ENCODE results near the gene ANTXR1. TPM values are rescaled to one million over a fixed set of nuclear protein-coding genes. Genes with fewer than 3 reads are reported as not detected.

Gene ANTXR1
- total RNA-seq, 1 experiment from 2014 or later: 0.27 TPM

DNA sequence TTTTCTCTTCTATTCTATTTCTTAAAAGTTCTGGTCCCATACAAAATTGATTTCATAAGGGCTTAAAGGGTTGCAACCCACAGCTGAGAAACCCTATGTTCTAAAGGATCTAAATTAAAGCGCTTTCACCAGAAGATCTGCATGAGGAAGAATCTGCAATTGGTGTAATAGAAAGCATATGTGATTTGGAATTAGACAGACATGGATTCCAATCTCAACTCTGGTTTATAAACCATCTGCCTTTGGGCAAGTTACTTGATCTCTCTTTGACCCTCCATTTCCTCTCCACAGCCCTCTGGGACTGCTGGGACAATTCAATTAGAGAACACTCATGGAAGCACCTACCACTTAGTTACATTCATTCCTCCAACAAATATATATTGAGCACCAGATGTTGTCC, 178.7 kb downstream of the ANTXR1 start:
- TF ChIP-seq, protein P1, sequence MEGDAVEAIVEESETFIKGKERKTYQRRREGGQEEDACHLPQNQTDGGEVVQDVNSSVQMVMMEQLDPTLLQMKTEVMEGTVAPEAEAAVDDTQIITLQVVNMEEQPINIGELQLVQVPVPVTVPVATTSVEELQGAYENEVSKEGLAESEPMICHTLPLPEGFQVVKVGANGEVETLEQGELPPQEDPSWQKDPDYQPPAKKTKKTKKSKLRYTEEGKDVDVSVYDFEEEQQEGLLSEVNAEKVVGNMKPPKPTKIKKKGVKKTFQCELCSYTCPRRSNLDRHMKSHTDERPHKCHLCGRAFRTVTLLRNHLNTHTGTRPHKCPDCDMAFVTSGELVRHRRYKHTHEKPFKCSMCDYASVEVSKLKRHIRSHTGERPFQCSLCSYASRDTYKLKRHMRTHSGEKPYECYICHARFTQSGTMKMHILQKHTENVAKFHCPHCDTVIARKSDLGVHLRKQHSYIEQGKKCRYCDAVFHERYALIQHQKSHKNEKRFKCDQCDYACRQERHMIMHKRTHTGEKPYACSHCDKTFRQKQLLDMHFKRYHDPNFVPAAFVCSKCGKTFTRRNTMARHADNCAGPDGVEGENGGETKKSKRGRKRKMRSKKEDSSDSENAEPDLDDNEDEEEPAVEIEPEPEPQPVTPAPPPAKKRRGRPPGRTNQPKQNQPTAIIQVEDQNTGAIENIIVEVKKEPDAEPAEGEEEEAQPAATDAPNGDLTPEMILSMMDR (IDR thresholded peaks at IDR 0.05; ENCODE audit: insufficient read depth in 1 of 2, low read depth in 1 of 2, low read length in 1 of 2, severe bottlenecking in 1 of 2, unreplicated experiment in 1 of 2): no peak
- Mint-ChIP-seq H3K36me3 (ENCODE audit: insufficient read depth, unreplicated experiment) (no peaks in the 10 kb centered on the region), H3K4me3 (ENCODE audit: unreplicated experiment) (no peak overlapping the region), H3K4me1 (ENCODE audit: low read depth, unreplicated experiment) (no peaks in the 10 kb centered on the region), H3K9me3 (ENCODE audit: unreplicated experiment) (no peaks in the 10 kb centered on the region), H3K27ac (ENCODE audit: unreplicated experiment) (no peak overlapping the region), H3K27me3 (ENCODE audit: insufficient read depth, unreplicated experiment) (peaks cover 31% of the 10 kb centered on the region)
- POLR2A ChIA-PET: no interaction called here
- Histone ChIP-seq H3K36me3 (ENCODE audit: control insufficient read depth, insufficient read depth, low read length) (no peaks in the 10 kb centered on the region), H3K4me3 (ENCODE audit: low read depth, low read length) (no peak overlapping the region), H3K27me3 (replicated peaks; ENCODE audit: control insufficient read depth, insufficient read depth, low read length) (no peaks in the 10 kb centered on the region; the same call in 1 of the 2 replicates), H3K9me3 (no peaks in the 10 kb centered on the region), H3K4me1 (no peaks in the 10 kb centered on the region)
- DNase-seq: no peak
- CTCF ChIA-PET: no interaction called here
- no TSS peak for BruUV-seq (replicated peaks)
- intact Hi-C loops (cut with micrococcal nuclease; ENCODE audit: unreplicated experiment): no loop called here

- intact Hi-C loops (cut with micrococcal nuclease; ENCODE audit: unreplicated experiment): no loop called here
Observed at GRCh38 chr2:69192176-69192945, 179.4 kb downstream of the ANTXR1 start.

DNA sequence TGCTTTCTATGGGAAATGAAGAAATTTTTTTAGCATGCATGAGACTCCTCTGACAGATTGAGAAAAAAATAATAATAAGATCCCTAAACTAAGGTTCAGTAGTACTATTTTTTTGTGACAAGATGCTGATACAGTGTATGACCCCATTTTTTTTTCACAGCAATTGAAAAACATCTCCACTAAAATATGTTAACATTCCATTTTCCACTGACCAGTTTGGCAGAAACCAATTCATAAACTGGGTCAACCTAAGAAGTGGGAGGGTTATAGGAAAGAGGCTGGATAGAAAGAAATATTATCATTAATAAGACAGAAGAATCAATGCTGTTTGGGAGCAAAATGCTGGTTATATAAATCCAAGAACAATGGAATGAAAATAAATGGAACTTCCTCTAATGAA, 182.7 kb downstream of the ANTXR1 start:
- H3K9me3 ChIP-seq: no peaks in the 10 kb centered on the region
- TF ChIP-seq, protein P1 (IDR thresholded peaks at IDR 0.05; ENCODE audit: insufficient read depth in 1 of 2, low read depth in 1 of 2, low read length in 1 of 2, severe bottlenecking in 1 of 2, unreplicated experiment in 1 of 2): no peak
- intact Hi-C loops (cut with micrococcal nuclease; ENCODE audit: unreplicated experiment): no loop called here
- no peak overlapping the region for H3K4me3 ChIP-seq (ENCODE audit: low read depth, low read length)
- Mint-ChIP-seq H3K4me3 (ENCODE audit: unreplicated experiment) (no peak overlapping the region), H3K27ac (ENCODE audit: unreplicated experiment) (no peak overlapping the region), H3K9me3 (ENCODE audit: unreplicated experiment) (no peaks in the 10 kb centered on the region), H3K4me1 (ENCODE audit: low read depth, unreplicated experiment) (no peaks in the 10 kb centered on the region), H3K27me3 (ENCODE audit: insufficient read depth, unreplicated experiment) (peaks cover 15% of the 10 kb centered on the region), H3K36me3 (ENCODE audit: insufficient read depth, unreplicated experiment) (no peaks in the 10 kb centered on the region)
- CTCF ChIA-PET: no interaction called here
- no peak for DNase-seq
- no TSS peak for BruUV-seq (replicated peaks)
- H3K27me3 ChIP-seq (replicated peaks; ENCODE audit: control insufficient read depth, insufficient read depth, low read length): peaks cover 2% of the 10 kb centered on the region
- POLR2A ChIA-PET: no interaction called here
- no peaks in the 10 kb centered on the region for H3K4me1 ChIP-seq
- no peaks in the 10 kb centered on the region for H3K36me3 ChIP-seq (ENCODE audit: control insufficient read depth, insufficient read depth, low read length)

More at GRCh38 chr2:69192176-69192945, 179.4 kb downstream of the ANTXR1 start:
- Mint-ChIP-seq H3K4me3 (ENCODE audit: unreplicated experiment) (no peak overlapping the region), H3K36me3 (ENCODE audit: insufficient read depth, unreplicated experiment) (no peaks in the 10 kb centered on the region), H3K27me3 (ENCODE audit: insufficient read depth, unreplicated experiment) (peaks cover 29% of the 10 kb centered on the region), H3K27ac (ENCODE audit: unreplicated experiment) (no peak overlapping the region), H3K9me3 (ENCODE audit: unreplicated experiment) (no peaks in the 10 kb centered on the region), H3K4me1 (ENCODE audit: low read depth, unreplicated experiment) (no peaks in the 10 kb centered on the region)
- TF ChIP-seq, protein P1 (IDR thresholded peaks at IDR 0.05; ENCODE audit: insufficient read depth in 1 of 2, low read depth in 1 of 2, low read length in 1 of 2, severe bottlenecking in 1 of 2, unreplicated experiment in 1 of 2): no peak
- ChIA-PET POLR2A (no interaction called here), CTCF (no interaction called here)
- no peaks in the 10 kb centered on the region for H3K36me3 ChIP-seq (ENCODE audit: control insufficient read depth, insufficient read depth, low read length)
- no peaks in the 10 kb centered on the region for H3K4me1 ChIP-seq
- H3K9me3 ChIP-seq: no peaks in the 10 kb centered on the region
- H3K4me3 ChIP-seq (ENCODE audit: low read depth, low read length): no peak overlapping the region
- BruUV-seq (replicated peaks): no TSS peak
- no peaks in the 10 kb centered on the region; the same call in none of the 2 replicates for H3K27me3 ChIP-seq (replicated peaks; ENCODE audit: control insufficient read depth, insufficient read depth, low read length)
- peak in 1 of 2 experiments; percentile 14 for DNase-seq

All from Caco-2 (cell line).